B cell (primary cell): ENCODE results near the gene ELAVL4. TPM values are rescaled to one million over a fixed set of nuclear protein-coding genes. Genes with fewer than 3 reads are reported as not detected.

ENCODE experiments used
- ATAC-seq: fragments of 200-7000 bp; cut with Tn5 transposase; one replicate; pipeline ENCODE4 v1.10.0; 2021; ENCODE audit warnings: low read depth, mild to moderate bottlenecking, moderate number of reproducible peaks, moderate library complexity
- CTCF ChIA-PET: fragments of 350-600 bp; sonication (Branson Sonifier 250); formaldehyde crosslinking; loops from one replicate; lab custom pipeline; 2021; ENCODE audit warnings: antibody characterized with exemption, inconsistent platforms; lab: Charles Lee
- POLR2A ChIA-PET: fragments of 350-600 bp; sonication (Branson Sonifier 250); formaldehyde crosslinking; loops from one replicate; lab custom pipeline; 2021; ENCODE audit warnings: antibody characterized with exemption; lab: Charles Lee
- DNase-seq: peaks from one replicate; pipeline ENCODE4 v3.0.0; 2013
- H2AFZ ChIP-seq: 2 replicates; pipeline ENCODE4 v1.6.1; 2012; ENCODE audit warnings: mild to moderate bottlenecking, low read depth, low read length; ENCODE audit not compliant: insufficient read depth, poor library complexity, severe bottlenecking
- H3K27ac ChIP-seq, 2 donors: 1 replicate in 1 of 2; 2 replicates in 1 of 2; pipeline ENCODE4 v1.5.1; 2012 to 2013; ENCODE audit warnings: low read length in 2 of 2, mild to moderate bottlenecking in 2 of 2, moderate library complexity in 1 of 2
- H3K27me3 ChIP-seq, 4 experiments: fragments of 200-600 bp in 1 of 4; sonication (generic) in 1 of 4; replicated peaks in 1 of 4; 1 replicate in 2 of 4; 2 replicates in 2 of 4; pipeline versions ENCODE4 v1.6.1 to v1.7.0; 2013 to 2016; ENCODE audit warnings: low read length in 3 of 4, mild to moderate bottlenecking in 2 of 4, mixed read lengths in 1 of 4, moderate library complexity in 1 of 4; ENCODE audit not compliant: insufficient read depth in 4 of 4, control insufficient read depth in 3 of 4; ENCODE audit errors: control extremely low read depth in 1 of 4
- H3K36me3 ChIP-seq, 2 experiments: replicated peaks in 1 of 2; 1 replicate in 1 of 2; 2 replicates in 1 of 2; pipeline versions ENCODE4 v1.6.1 to v1.7.1; 2013; ENCODE audit warnings: low read length in 1 of 2; ENCODE audit not compliant: insufficient read depth in 2 of 2, control insufficient read depth in 1 of 2; ENCODE audit errors: control extremely low read depth in 1 of 2, extremely low read depth in 1 of 2
- H3K4me1 ChIP-seq, 2 donors: fragments of 200-600 bp in 1 of 2; sonication (generic) in 1 of 2; 1 replicate in 1 of 2; 2 replicates in 1 of 2; pipeline versions ENCODE4 v1.5.1 to v1.6.1; 2013 to 2017; ENCODE audit warnings: low read length in 2 of 2; ENCODE audit not compliant: control insufficient read depth in 2 of 2, insufficient read depth in 2 of 2
- H3K4me2 ChIP-seq: replicated peaks from 2 replicates; pipeline ENCODE3; 2012; ENCODE audit warnings: mild to moderate bottlenecking, low read depth, low read length; ENCODE audit not compliant: poor library complexity, severe bottlenecking
- H3K4me3 ChIP-seq, 5 experiments: fragments of 200-600 bp in 1 of 5; sonication (generic) in 1 of 5; 1 replicate in 3 of 5; 2 replicates in 2 of 5; pipeline versions ENCODE4 v1.5.1 to v1.7.0; 2011 to 2016; ENCODE audit warnings: low read length in 4 of 5, mild to moderate bottlenecking in 4 of 5, low read depth in 2 of 5, control low read depth in 1 of 5, moderate library complexity in 1 of 5; ENCODE audit not compliant: insufficient read depth in 1 of 5; ENCODE audit errors: control extremely low read depth in 1 of 5, extremely low read depth in 1 of 5
- H3K79me2 ChIP-seq: fragments of 200-600 bp; sonication (generic); one replicate; pipeline ENCODE4 v1.6.0; 2016; ENCODE audit warnings: low read length; ENCODE audit not compliant: control insufficient read depth, insufficient read depth
- H3K9ac ChIP-seq: fragments of 200-600 bp; sonication (generic); 2 replicates; pipeline ENCODE4 v1.6.1; 2017; ENCODE audit warnings: mild to moderate bottlenecking, low read length, moderate library complexity
- H3K9me3 ChIP-seq, 3 donors: one replicate each; pipeline versions ENCODE4 v1.6.1 to v1.7.1; 2013; ENCODE audit warnings: low read length in 2 of 3; ENCODE audit not compliant: control insufficient read depth in 2 of 3, insufficient read depth in 1 of 3; ENCODE audit errors: control extremely low read depth in 1 of 3
- H4K20me1 ChIP-seq: 2 replicates; pipeline ENCODE4 v1.6.0; 2012; ENCODE audit warnings: mild to moderate bottlenecking, low read length; ENCODE audit not compliant: insufficient read depth, control insufficient read depth, poor library complexity, severe bottlenecking
- H3K27ac Mint-ChIP-seq: one replicate; pipeline ENCODE4 v1.8.0; 2021; ENCODE audit warnings: mixed read lengths
- H3K27me3 Mint-ChIP-seq: one replicate; pipeline ENCODE4 v1.8.0; 2021; ENCODE audit warnings: mixed read lengths
- H3K4me1 Mint-ChIP-seq: one replicate; pipeline ENCODE4 v1.8.0; 2021; ENCODE audit warnings: mixed read lengths
- H3K4me3 Mint-ChIP-seq: one replicate; pipeline ENCODE4 v1.8.0; 2021; ENCODE audit warnings: mixed read lengths
- H3K9me3 Mint-ChIP-seq: one replicate; pipeline ENCODE4 v1.8.0; 2022; ENCODE audit warnings: mixed read lengths; ENCODE audit not compliant: insufficient read depth
- EZH2 ChIP-seq: IDR thresholded peaks from 2 replicates; pipeline ENCODE4 v1.6.1; 2012; ENCODE audit warnings: borderline replicate concordance, low read depth, mild to moderate bottlenecking, moderate library complexity, low read length; ENCODE audit not compliant: insufficient read depth, poor library complexity, severe bottlenecking
- WGBS: methylation state at CpG from one replicate; pipeline ENCODE4 v1.1.5; 2013; ENCODE audit warnings: missing lambda C conversion rate; ENCODE audit not compliant: insufficient coverage; 5-methylcytosine and 5-hydroxymethylcytosine counted together
- intact Hi-C: fragments of 100-400 bp; cut with micrococcal nuclease; formaldehyde crosslinking; loops from one replicate; pipeline ENCODE4 v1.10.0; 2022
- polyA plus RNA-seq: library from polyadenylated mRNA; depleted of rRNA; stranded (reverse); fragments of >200 nt; gene quantifications from 2 replicates; pipeline ENCODE4 v1.2.3, GENCODE V29; 2012
- total RNA-seq, 2 donors: library from RNA; stranded (reverse); fragments of 120-200 nt in 1 of 2; gene quantifications; 1 replicate in 1 of 2; 2 replicates in 1 of 2; pipeline versions ENCODE4 v1.2.3 to v1.2.4, GENCODE V29; 2013 to 2022
- TF ChIP-seq, protein P1 (sequence below): fragments of 200-600 bp; IDR thresholded peaks from one replicate; pipeline ENCODE4 v1.8.0; 2022; ENCODE audit warnings: antibody characterized with exemption, mild to moderate bottlenecking

Gene ELAVL4
- total and polyA plus RNA-seq, 2 donors (not counting 1 experiment from before 2014, with no cell fraction given) = not detected

DNA sequence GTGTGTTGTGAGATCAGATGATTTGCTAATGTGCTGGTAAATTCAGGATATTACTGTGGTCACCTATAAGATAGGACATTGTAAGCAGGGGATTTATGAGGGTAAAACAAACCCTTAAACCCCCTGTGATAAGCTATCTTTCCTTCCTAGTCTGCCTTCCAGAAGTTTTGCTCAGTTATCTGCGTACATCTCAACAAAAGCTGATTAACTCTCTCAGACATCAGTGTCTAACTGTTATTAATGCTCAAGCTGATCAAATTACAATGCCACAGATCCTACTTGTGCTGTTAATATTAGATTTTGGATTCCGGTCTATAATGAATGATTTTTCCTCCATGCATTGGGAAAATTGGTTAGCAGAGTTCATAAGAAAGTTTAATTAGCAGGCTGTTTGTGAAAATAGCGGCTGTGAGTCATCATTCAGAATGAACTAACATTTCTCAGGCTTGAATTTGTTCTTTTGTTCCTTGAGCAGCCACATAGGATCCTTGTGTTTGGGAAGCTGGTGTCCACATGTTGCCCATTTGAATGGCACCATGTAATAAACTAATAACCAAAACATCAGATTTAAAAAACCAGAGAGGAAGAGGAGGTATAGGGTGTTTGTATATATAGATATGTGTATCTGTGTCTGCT is 48.7 kb downstream of the ELAVL4 start:
- Histone ChIP-seq H3K4me2 (no peak overlapping the region), H3K4me1 (no peaks in the 10 kb centered on the region), H3K79me2 (no peaks in the 10 kb centered on the region), H3K27me3 (no peaks in the 10 kb centered on the region), H3K4me3 (no peak overlapping the region), H3K9ac (no peak overlapping the region), H2AFZ (no peak overlapping the region), H3K36me3 (no peaks in the 10 kb centered on the region), H4K20me1 (no peaks in the 10 kb centered on the region), H3K27ac (no peak overlapping the region), H3K9me3 (no peaks in the 10 kb centered on the region)
- CTCF ChIA-PET = no interaction called here
- Mint-ChIP-seq H3K4me1 (no peaks in the 10 kb centered on the region), H3K4me3 (no peak overlapping the region), H3K27ac (no peak overlapping the region), H3K27me3 (no peaks in the 10 kb centered on the region), H3K9me3 (no peaks in the 10 kb centered on the region)
- WGBS = 100% methylated on average over 1 of the region's 3 CpGs
- no peak for DNase-seq
- ATAC-seq = no peak
- no peak for TF ChIP-seq EZH2
- TF ChIP-seq, protein P1, sequence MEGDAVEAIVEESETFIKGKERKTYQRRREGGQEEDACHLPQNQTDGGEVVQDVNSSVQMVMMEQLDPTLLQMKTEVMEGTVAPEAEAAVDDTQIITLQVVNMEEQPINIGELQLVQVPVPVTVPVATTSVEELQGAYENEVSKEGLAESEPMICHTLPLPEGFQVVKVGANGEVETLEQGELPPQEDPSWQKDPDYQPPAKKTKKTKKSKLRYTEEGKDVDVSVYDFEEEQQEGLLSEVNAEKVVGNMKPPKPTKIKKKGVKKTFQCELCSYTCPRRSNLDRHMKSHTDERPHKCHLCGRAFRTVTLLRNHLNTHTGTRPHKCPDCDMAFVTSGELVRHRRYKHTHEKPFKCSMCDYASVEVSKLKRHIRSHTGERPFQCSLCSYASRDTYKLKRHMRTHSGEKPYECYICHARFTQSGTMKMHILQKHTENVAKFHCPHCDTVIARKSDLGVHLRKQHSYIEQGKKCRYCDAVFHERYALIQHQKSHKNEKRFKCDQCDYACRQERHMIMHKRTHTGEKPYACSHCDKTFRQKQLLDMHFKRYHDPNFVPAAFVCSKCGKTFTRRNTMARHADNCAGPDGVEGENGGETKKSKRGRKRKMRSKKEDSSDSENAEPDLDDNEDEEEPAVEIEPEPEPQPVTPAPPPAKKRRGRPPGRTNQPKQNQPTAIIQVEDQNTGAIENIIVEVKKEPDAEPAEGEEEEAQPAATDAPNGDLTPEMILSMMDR = no peak
- intact Hi-C loops = no loop called here
- POLR2A ChIA-PET = no interaction called here

DNA sequence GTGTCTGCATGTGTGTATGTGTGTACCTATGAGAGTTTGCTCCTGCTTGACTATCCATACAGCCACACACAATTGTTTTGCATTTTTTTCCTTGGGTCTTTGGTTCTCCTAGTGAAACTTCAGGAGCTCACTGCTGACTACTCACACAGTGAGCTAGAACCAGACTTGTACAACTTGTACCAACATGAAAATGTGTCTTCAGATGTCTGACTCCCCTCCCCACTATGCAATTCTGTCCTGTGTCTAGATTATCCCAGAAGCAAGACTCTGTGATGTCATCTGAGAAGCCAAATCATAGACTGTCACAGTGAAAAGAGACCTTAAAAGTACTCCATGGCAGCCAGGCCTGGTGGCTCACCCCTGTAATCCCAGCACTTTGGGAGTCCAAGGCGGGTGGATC is 49.7 kb downstream of the ELAVL4 start:
- Histone ChIP-seq H2AFZ (no peak overlapping the region), H3K4me2 (no peak overlapping the region), H3K79me2 (no peaks in the 10 kb centered on the region), H3K27me3 (no peaks in the 10 kb centered on the region), H4K20me1 (no peaks in the 10 kb centered on the region), H3K9me3 (no peaks in the 10 kb centered on the region), H3K4me1 (no peaks in the 10 kb centered on the region), H3K4me3 (no peak overlapping the region), H3K9ac (no peak overlapping the region), H3K27ac (no peak overlapping the region), H3K36me3 (no peaks in the 10 kb centered on the region)
- intact Hi-C loops = no loop called here
- no peaks in the 10 kb centered on the region for H3K27me3 Mint-ChIP-seq
- TF ChIP-seq EZH2 = no peak
- TF ChIP-seq, protein P1 = no peak
- no peaks in the 10 kb centered on the region for H3K4me1 Mint-ChIP-seq
- ChIA-PET CTCF (no interaction called here), POLR2A (no interaction called here)
- H3K27ac Mint-ChIP-seq = no peak overlapping the region
- ATAC-seq (no peak), DNase-seq (no peak)
- no peak overlapping the region for H3K4me3 Mint-ChIP-seq
- H3K9me3 Mint-ChIP-seq = no peaks in the 10 kb centered on the region
- no CpG with 5 or more reads among the region's 1 CpG for WGBS
